ENCODE measurements around the gene HBA1.
"Not testable (repeated sequence)": the region's sequence is repeated elsewhere in the genome, so short reads cannot be mapped to it uniquely, and the experiment has no call there.

The HBA1 gene

DNA sequence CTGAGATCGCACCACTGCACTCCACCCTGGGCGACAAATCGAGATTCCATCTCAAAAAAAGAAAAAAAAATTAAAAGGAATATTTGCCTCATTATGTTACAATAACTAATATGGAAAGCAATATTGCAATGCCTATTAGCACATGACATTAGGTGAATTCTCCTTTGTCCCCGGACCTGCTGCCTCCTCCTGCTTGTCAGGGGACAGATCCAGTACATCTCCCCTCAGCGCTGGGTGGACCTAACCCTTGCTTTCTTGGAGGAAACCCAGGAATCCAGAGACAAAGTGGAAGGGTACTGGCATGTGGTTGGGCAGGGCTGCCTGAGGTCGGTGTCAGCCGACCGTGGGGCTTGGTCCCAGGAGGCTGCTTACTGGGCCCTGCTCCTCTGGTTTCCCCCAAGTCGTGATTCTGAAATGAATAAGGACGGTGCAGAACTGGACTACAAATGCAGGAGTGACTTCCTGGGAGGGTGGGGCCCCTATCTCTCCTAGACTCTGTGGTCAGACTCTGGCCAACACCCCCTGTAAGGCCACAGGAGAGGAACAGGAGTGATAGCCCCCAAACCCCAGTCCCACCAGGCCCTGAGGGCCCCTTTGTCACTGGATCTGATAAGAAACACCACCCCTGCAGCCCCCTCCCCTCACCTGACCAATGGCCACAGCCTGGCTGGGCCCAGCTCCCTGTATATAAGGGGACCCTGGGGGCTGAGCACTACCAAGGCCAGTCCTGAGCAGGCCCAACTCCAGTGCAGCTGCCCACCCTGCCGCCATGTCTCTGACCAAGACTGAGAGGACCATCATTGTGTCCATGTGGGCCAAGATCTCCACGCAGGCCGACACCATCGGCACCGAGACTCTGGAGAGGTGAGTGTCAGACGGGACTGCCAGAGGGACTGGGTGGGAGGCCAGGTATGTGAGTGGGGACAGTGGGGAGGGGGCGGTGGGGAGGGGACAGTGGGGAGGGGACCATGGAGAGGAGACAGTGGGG is 24.0 kb upstream of the HBA1 start, which contains the start of gene HBZ:
TSS of gene HBZ (plus strand) at position 504 of the 988 bp plus-strand sequence. CDS start at position 770, 266 bp downstream.
- ATAC-seq: no peak
- no peak within 1 kb of the TSS for H3K4me3 Mint-ChIP-seq
- H3K27me3 Mint-ChIP-seq: peaks cover 50% of the 10 kb centered on the region
- no peaks in the 10 kb centered on the region for H3K36me3 Mint-ChIP-seq (ENCODE audit: low read depth)
- no peak within 1 kb of the TSS for H3K27ac Mint-ChIP-seq
- no peak for DNase-seq
- H3K4me1 Mint-ChIP-seq: peaks cover 5% of the 10 kb centered on the region
- H3K9me3 Mint-ChIP-seq: no peaks in the 10 kb centered on the region

DNA sequence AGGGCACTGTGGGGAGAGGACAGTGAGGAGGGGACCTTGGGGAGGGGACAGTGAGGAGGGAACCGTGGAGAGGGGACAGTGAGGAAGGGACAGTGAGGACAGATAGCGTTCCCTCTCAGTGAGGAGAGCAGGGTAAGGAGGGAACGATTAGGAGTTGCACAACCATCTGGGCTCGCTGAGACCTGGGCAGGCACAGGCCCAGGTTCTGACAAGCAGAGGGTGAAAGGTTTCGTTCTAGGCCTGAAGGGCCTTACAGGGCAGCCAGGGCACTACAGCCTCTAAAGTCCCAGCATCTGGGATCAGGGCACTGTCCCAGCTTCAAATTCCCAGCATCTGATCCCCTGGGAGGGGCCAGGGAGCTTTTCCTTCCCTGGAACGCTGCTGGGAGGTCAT is 23.4 kb upstream of the HBA1 start:
- peaks cover 54% of the 10 kb centered on the region for H3K27me3 Mint-ChIP-seq
- H3K9me3 Mint-ChIP-seq; DNase-seq; H3K36me3 Mint-ChIP-seq (ENCODE audit: low read depth); H3K27ac Mint-ChIP-seq; H3K4me3 Mint-ChIP-seq; H3K4me1 Mint-ChIP-seq: not testable (repeated sequence)
- peak; percentile 27 for ATAC-seq

DNA sequence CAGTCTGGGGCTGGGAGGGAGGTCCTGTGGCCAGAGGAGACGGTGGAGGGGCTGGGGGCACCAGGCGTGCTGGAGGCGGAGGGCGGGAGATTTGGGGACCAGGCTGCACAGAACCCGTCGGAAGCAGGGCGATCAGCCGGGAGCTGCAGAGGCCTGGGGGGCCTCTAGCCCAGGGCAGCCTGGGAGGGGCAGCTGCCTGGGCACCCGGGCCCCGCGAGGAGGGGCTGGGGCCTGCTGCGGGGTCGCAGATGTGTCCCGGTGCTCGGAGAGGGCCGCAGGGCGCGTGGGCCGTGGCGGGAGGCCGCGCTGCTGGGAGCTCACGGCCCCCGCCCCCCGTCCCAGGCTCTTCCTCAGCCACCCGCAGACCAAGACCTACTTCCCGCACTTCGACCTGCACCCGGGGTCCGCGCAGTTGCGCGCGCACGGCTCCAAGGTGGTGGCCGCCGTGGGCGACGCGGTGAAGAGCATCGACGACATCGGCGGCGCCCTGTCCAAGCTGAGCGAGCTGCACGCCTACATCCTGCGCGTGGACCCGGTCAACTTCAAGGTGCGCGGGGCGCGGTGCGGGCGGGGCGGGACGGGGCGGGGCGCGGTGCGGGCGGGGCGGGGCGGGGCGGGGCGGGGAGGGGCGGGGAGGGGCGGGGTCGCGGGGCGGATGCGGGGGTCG is 22.8 kb upstream of the HBA1 start:
- not testable (repeated sequence) for H3K9me3 Mint-ChIP-seq
- H3K27me3 Mint-ChIP-seq: peaks cover 49% of the 10 kb centered on the region

DNA sequence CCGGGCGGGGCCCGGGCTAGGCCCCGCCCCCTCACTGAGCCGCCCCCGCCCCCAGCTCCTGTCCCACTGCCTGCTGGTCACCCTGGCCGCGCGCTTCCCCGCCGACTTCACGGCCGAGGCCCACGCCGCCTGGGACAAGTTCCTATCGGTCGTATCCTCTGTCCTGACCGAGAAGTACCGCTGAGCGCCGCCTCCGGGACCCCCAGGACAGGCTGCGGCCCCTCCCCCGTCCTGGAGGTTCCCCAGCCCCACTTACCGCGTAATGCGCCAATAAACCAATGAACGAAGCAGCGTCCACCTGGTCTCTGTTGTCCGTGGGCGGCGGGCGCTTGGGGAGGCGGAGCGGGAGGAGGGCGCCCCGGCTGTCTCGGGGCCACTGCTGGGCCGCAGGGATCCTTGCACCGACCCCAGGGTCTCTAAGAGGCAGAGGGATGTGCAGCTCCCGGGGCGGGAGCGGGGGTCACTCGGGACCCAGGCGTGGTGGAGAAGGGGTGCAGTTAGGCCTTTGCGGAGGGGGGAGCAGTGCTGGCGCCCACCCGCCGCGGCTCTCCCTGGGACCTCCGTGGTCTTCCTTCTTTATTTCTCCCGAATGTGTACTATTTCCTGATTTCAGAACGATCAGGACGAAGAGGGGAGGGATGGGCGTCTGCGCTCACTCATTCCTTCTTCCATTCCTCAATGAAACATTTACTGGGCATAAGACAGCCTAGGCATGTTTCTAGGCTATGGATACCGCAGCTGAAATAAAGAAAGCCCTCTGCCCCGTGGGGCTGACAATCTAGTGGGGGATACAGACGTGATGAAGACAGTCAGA is 22.1 kb upstream of the HBA1 start:
- Mint-ChIP-seq H3K4me3 (peak overlapping the region; percentile 50), H3K27ac (no peak overlapping the region), H3K4me1 (peaks cover 5% of the 10 kb centered on the region), H3K27me3 (peaks cover 47% of the 10 kb centered on the region), H3K9me3 (no peaks in the 10 kb centered on the region), H3K36me3 (ENCODE audit: low read depth) (no peaks in the 10 kb centered on the region)
- ATAC-seq: peak; percentile 31
- no peak for DNase-seq

More for the DNA sequence above, 22.8 kb upstream of the HBA1 start:
- H3K4me3 Mint-ChIP-seq; H3K4me1 Mint-ChIP-seq; H3K36me3 Mint-ChIP-seq (ENCODE audit: low read depth); H3K27ac Mint-ChIP-seq; DNase-seq: not testable (repeated sequence)
- ATAC-seq: peak; percentile 50

DNA sequence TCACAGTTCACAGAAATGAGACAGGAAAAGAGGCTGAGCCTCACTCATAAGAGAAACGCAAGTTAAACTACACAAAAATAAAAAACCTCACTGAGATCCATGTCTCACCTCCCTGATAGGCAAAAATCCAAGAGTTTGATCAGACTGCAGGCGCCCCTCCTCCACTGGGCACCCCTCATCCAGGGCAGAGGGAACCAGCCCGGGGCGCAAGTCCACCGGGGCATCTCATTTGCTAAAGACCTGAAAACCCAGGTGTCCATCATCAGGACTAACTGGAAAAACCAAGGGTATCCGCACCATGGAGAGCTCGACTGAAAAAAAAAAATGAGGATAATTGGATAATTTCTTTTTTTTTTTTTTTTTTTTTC is 21.5 kb upstream of the HBA1 start:
- Mint-ChIP-seq H3K36me3 (ENCODE audit: low read depth) (no peaks in the 10 kb centered on the region), H3K9me3 (no peaks in the 10 kb centered on the region), H3K27me3 (peaks cover 49% of the 10 kb centered on the region), H3K27ac (no peak overlapping the region), H3K4me1 (peaks cover 5% of the 10 kb centered on the region), H3K4me3 (peak overlapping the region; percentile 50)
- ATAC-seq (no peak), DNase-seq (no peak)

DNA sequence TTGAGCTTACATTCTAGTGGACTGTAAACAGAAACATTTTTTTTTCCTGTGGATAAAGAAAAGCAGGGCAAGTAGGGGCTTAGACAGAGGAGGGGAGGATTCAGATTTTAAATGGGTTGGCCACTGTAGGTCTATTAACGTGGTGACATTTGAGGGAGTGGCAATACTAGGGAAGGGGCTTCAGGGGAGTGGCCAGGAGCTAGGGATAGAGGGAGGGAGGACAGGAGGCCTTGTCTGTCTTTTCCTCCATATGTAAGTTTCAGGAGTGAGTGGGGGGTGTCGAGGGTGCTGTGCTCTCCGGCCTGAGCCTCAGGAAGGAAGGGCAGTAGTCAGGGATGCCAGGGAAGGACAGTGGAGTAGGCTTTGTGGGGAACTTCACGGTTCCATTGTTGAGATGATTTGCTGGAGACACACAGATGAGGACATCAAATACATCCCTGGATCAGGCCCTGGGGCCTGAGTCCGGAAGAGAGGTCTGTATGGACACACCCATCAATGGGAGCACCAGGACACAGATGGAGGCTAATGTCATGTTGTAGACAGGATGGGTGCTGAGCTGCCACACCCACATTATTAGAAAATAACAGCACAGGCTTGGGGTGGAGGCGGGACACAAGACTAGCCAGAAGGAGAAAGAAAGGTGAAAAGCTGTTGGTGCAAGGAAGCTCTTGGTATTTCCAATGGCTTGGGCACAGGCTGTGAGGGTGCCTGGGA is 17.2 kb upstream of the HBA1 start:
- Mint-ChIP-seq H3K27ac (no peak overlapping the region), H3K36me3 (ENCODE audit: low read depth) (no peaks in the 10 kb centered on the region), H3K4me3 (no peak overlapping the region), H3K27me3 (peaks cover 39% of the 10 kb centered on the region), H3K9me3 (no peaks in the 10 kb centered on the region), H3K4me1 (peaks cover 6% of the 10 kb centered on the region)
- ATAC-seq (no peak), DNase-seq (no peak)

DNA sequence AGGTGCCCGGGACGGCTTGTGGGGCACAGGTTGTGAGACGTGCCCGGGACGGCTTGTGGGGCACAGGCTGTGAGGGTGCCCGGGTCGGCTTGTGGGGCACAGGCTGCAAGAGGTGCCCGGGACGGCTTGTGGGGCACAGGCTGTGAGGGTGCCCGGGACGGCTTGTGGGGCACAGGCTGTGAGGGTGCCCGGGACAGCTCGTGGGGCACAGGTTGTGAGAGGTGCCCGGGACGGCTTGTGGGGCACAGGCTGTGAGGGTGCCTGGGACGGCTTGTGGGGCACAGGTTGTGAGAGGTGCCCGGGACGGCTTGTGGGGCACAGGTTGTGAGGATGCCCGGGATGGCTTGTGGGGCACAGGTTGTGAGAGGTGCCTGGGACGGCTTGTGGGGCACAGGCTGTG is 16.2 kb upstream of the HBA1 start:
- H3K36me3 Mint-ChIP-seq (ENCODE audit: low read depth); H3K27ac Mint-ChIP-seq; DNase-seq; H3K4me1 Mint-ChIP-seq; H3K9me3 Mint-ChIP-seq; H3K4me3 Mint-ChIP-seq; ATAC-seq: not testable (repeated sequence)
- peaks cover 33% of the 10 kb centered on the region for H3K27me3 Mint-ChIP-seq

DNA sequence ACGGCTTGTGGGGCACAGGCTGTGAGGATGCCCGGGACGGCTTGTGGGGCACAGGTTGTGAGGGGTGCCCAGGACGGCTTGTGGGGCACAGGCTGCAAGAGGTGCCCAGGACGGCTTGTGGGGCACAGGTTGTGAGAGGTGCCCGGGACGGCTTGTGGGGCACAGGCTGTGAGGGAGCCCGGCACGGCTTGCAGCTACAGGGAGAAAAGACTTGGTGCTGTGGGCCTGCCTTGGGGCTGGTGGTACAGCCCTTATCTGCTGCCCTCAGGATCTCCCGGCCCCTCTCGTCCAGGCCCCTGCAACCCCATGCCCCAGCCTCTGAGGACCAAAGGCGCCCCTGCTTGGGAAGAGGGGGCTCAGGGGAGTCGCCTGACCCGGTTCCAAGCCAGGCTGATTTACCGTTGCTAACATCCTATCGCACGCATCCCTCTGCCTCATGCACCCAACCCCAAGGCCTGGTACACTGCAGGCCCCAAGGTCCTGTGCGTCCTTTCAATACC is 15.7 kb upstream of the HBA1 start:
- Mint-ChIP-seq H3K4me3 (no peak overlapping the region), H3K27ac (no peak overlapping the region), H3K27me3 (peaks cover 33% of the 10 kb centered on the region)

DNA sequence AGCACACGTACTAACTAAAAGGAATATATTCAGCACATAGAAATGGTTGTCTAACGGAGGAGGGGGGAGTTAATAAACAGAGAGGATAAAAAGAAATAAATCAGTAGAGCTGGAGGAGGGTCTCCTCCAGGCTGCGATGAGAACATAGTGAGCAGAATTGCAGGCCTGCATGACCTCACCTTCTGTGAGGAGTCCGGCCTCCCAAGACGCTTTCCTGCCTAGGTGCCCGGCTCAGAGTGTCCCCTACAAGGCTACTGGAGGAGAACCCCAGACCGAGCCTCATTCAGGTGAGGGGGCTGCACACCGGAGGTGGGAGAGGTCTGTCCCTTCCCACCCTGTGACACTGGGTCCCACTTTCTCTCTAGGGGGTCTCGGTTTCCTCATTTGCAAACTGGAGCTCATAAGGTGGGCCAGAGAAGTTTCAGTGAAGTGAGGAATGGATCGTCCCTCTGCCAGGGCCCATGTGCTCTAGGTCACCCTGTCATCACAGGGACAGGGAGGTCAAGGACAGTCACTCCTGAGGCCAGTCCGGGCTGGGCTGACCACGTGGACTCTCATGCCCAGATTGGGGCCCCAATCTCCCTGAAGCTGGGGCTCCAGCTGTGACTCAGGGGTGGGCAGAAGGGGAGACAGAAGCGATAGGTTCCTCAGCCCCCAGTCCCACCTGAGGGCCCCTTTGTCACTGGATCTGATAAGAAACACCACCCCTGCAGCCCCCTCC is 14.0 kb upstream of the HBA1 start:
- Mint-ChIP-seq H3K4me1 (peaks cover 4% of the 10 kb centered on the region), H3K27me3 (peaks cover 36% of the 10 kb centered on the region)

More for the DNA sequence above, 15.7 kb upstream of the HBA1 start:
- Mint-ChIP-seq H3K9me3 (no peaks in the 10 kb centered on the region), H3K36me3 (ENCODE audit: low read depth) (no peaks in the 10 kb centered on the region), H3K4me1 (peaks cover 3% of the 10 kb centered on the region)
- ATAC-seq: no peak
- DNase-seq: no peak

DNA sequence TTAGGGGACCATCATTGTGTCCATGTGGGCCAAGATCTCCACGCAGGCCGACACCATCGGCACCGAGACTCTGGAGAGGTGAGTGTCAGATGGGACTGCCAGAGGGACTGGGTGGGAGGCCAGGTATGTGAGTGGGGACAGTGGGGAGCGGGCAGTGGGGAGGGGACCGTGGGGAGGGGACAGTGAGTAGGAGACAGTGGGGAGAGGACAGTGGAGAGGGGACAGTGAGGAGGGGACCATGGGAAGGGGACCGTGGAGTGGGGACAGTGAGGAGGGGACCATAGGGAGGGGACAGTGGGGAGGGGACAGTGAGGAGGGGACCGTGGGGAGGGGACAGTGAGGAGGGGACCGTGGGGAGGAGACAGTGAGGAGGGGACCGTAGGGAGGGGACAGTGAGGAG is 13.3 kb upstream of the HBA1 start:
- peaks cover 38% of the 10 kb centered on the region for H3K27me3 Mint-ChIP-seq
- not testable (repeated sequence) for H3K36me3 Mint-ChIP-seq (ENCODE audit: low read depth); H3K4me3 Mint-ChIP-seq; H3K9me3 Mint-ChIP-seq; DNase-seq; H3K4me1 Mint-ChIP-seq; ATAC-seq; H3K27ac Mint-ChIP-seq

More for the DNA sequence above, 14.0 kb upstream of the HBA1 start:
- Mint-ChIP-seq H3K27ac (no peak overlapping the region), H3K9me3 (no peaks in the 10 kb centered on the region), H3K4me3 (no peak overlapping the region), H3K36me3 (ENCODE audit: low read depth) (no peaks in the 10 kb centered on the region)
- no peak for ATAC-seq
- no peak for DNase-seq

DNA sequence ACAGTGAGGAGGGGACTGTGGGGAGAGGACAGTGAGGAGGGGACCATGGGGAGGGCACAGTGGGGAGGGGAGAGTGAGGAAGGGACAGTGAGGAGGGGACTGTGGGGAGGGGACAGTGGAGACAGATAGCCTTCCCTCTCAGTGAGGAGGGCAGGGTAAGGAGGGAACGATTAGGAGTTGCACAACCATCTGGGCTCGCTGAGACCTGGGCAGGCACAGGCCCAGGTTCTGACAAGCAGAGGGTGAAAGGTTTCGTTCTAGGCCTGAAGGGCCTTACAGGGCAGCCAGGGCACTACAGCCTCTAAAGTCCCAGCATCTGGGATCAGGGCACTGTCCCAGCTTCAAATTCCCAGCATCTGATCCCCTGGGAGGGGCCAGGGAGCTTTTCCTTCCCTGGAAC is 12.8 kb upstream of the HBA1 start:
- H3K27ac Mint-ChIP-seq; DNase-seq; H3K4me1 Mint-ChIP-seq; H3K9me3 Mint-ChIP-seq; H3K4me3 Mint-ChIP-seq; H3K36me3 Mint-ChIP-seq (ENCODE audit: low read depth): not testable (repeated sequence)
- peaks cover 44% of the 10 kb centered on the region for H3K27me3 Mint-ChIP-seq
- ATAC-seq: peak; percentile 40

DNA sequence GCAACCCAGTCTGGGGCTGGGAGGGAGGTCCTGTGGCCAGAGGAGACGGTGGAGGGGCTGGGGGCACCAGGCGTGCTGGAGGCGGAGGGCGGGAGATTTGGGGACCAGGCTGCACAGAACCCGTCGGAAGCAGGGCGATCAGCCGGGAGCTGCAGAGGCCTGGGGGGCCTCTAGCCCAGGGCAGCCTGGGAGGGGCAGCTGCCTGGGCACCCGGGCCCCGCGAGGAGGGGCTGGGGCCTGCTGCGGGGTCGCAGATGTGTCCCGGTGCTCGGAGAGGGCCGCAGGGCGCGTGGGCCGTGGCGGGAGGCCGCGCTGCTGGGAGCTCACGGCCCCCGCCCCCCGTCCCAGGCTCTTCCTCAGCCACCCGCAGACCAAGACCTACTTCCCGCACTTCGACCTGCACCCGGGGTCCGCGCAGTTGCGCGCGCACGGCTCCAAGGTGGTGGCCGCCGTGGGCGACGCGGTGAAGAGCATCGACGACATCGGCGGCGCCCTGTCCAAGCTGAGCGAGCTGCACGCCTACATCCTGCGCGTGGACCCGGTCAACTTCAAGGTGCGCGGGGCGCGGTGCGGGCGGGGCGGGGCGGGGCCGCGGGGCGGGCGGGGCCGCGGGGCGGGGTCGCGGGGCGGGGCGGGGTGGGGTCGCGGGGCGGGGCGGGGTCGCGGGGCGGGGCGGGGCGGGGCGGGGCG is 12.2 kb upstream of the HBA1 start:
- DNase-seq; H3K27ac Mint-ChIP-seq; H3K4me3 Mint-ChIP-seq; H3K36me3 Mint-ChIP-seq (ENCODE audit: low read depth); H3K9me3 Mint-ChIP-seq; H3K4me1 Mint-ChIP-seq: not testable (repeated sequence)
- H3K27me3 Mint-ChIP-seq: peaks cover 46% of the 10 kb centered on the region
- peak; percentile 27 for ATAC-seq
